H9 (cell line): ENCODE data around the gene SLIT1. TPM values are rescaled to one million over a fixed set of nuclear protein-coding genes. Genes with fewer than 3 reads are reported as not detected.

Experiments
- DNase-seq: peaks from one replicate; pipeline ENCODE4 v3.0.0-alpha.2; 2017
- H2AFZ ChIP-seq: one replicate; pipeline ENCODE4 v1.6.1; 2013; ENCODE audit warnings: mild to moderate bottlenecking, low read length, control low read depth, moderate library complexity
- H2AK5ac ChIP-seq: 2 replicates; pipeline ENCODE4 v1.6.1; 2013; ENCODE audit warnings: low read length, control low read depth, mixed read lengths; ENCODE audit not compliant: insufficient read length
- H2BK120ac ChIP-seq: one replicate; pipeline ENCODE4 v1.6.1; 2013; ENCODE audit warnings: low read depth, mild to moderate bottlenecking, low read length, control low read depth, inconsistent platforms; ENCODE audit not compliant: poor library complexity, severe bottlenecking
- H2BK12ac ChIP-seq: 2 replicates; pipeline ENCODE4 v1.6.1; 2013; ENCODE audit warnings: low read length, control low read depth, mixed read lengths, low read depth; ENCODE audit not compliant: insufficient read length
- H2BK15ac ChIP-seq: 2 replicates; pipeline ENCODE4 v1.6.1; 2013; ENCODE audit warnings: low read depth, low read length, control low read depth
- H2BK20ac ChIP-seq: one replicate; pipeline ENCODE4 v1.6.1; 2013; ENCODE audit warnings: low read depth, mild to moderate bottlenecking, low read length, control low read depth, inconsistent platforms; ENCODE audit not compliant: poor library complexity, severe bottlenecking
- H2BK5ac ChIP-seq: 2 replicates; pipeline ENCODE4 v1.6.1; 2013; ENCODE audit warnings: low read length, control low read depth, mixed read lengths; ENCODE audit not compliant: insufficient read length
- H3K14ac ChIP-seq: 2 replicates; pipeline ENCODE4 v1.6.1; 2013; ENCODE audit warnings: low read length, control low read depth; ENCODE audit not compliant: insufficient read depth
- H3K18ac ChIP-seq: 2 replicates; pipeline ENCODE4 v1.6.1; 2013; ENCODE audit warnings: low read depth, mild to moderate bottlenecking, mixed read lengths, low read length, control low read depth; ENCODE audit not compliant: insufficient read length
- H3K23ac ChIP-seq: 2 replicates; pipeline ENCODE4 v1.6.1; 2013; ENCODE audit warnings: low read length, control low read depth, mixed read lengths, low read depth; ENCODE audit not compliant: insufficient read length
- H3K23me2 ChIP-seq: 2 replicates; pipeline ENCODE4 v1.6.1; 2013; ENCODE audit warnings: low read depth, mild to moderate bottlenecking, mixed read lengths, low read length, control low read depth; ENCODE audit not compliant: insufficient read length, poor library complexity, severe bottlenecking
- H3K27ac ChIP-seq: 2 replicates; pipeline ENCODE4 v1.5.1; 2013; ENCODE audit warnings: low read length, control low read depth, mixed read lengths, low read depth; ENCODE audit not compliant: insufficient read length
- H3K27me3 ChIP-seq: 2 replicates; pipeline ENCODE4 v1.6.1; 2013; ENCODE audit warnings: low read length, control low read depth, inconsistent platforms; ENCODE audit not compliant: insufficient read depth
- H3K4ac ChIP-seq: 2 replicates; pipeline ENCODE4 v1.6.1; 2013; ENCODE audit warnings: low read depth, mild to moderate bottlenecking, control low read depth, inconsistent platforms, low read length, moderate library complexity
- H3K4me1 ChIP-seq: 2 replicates; pipeline ENCODE4 v1.6.1; 2013; ENCODE audit warnings: low read length, control low read depth, inconsistent platforms; ENCODE audit not compliant: insufficient read depth
- H3K4me2 ChIP-seq: 2 replicates; pipeline ENCODE4 v1.6.1; 2013; ENCODE audit warnings: low read length, control low read depth, mixed read lengths; ENCODE audit not compliant: insufficient read length, insufficient read depth
- H3K56ac ChIP-seq: 2 replicates; pipeline ENCODE4 v1.6.1; 2013; ENCODE audit warnings: low read depth, mild to moderate bottlenecking, mixed read lengths, low read length, control low read depth; ENCODE audit not compliant: insufficient read length
- H3K79me1 ChIP-seq: 2 replicates; pipeline ENCODE4 v1.6.1; 2013; ENCODE audit warnings: low read depth, mild to moderate bottlenecking, moderate library complexity, low read length, control low read depth, inconsistent platforms; ENCODE audit not compliant: insufficient read depth, poor library complexity, severe bottlenecking
- H3K79me2 ChIP-seq: 2 replicates; pipeline ENCODE4 v1.6.1; 2013; ENCODE audit warnings: low read length, control low read depth, inconsistent platforms; ENCODE audit not compliant: insufficient read depth
- H3K9ac ChIP-seq: 2 replicates; pipeline ENCODE4 v1.6.1; 2013; ENCODE audit warnings: low read length, control low read depth, mixed read lengths; ENCODE audit not compliant: insufficient read length; ENCODE audit errors: extremely low read depth
- H3K9me3 ChIP-seq: one replicate; pipeline ENCODE4 v1.6.1; 2013; ENCODE audit warnings: low read depth, low read length, inconsistent platforms; ENCODE audit not compliant: control insufficient read depth
- H3T11ph ChIP-seq: one replicate; pipeline ENCODE4 v1.6.1; 2013; ENCODE audit warnings: mild to moderate bottlenecking, low read length, control low read depth, inconsistent platforms
- H4K20me1 ChIP-seq: one replicate; pipeline ENCODE4 v1.6.1; 2013; ENCODE audit not compliant: control insufficient read depth, insufficient read length, insufficient read depth
- H4K5ac ChIP-seq: 2 replicates; pipeline ENCODE4 v1.6.1; 2013; ENCODE audit warnings: low read depth, mild to moderate bottlenecking, mixed read lengths, low read length, control low read depth; ENCODE audit not compliant: insufficient read length
- H4K8ac ChIP-seq: replicated peaks from 2 replicates; pipeline ENCODE4 v1.6.1; 2013; ENCODE audit warnings: low read length, control low read depth, mixed read lengths, low read depth; ENCODE audit not compliant: insufficient read length
- H4K91ac ChIP-seq: 2 replicates; pipeline ENCODE4 v1.6.1; 2013; ENCODE audit warnings: low read depth, mild to moderate bottlenecking, moderate library complexity, mixed read lengths, low read length, control low read depth; ENCODE audit not compliant: insufficient read length
- H3K27ac Mint-ChIP-seq, 3 experiments: 2 replicates in 2 of 3; 3 replicates in 1 of 3; pipeline ENCODE4 v1.8.0; 2020 to 2021; ENCODE audit warnings: mixed read lengths in 3 of 3, mild to moderate bottlenecking in 1 of 3, moderate library complexity in 1 of 3
- H3K27me3 Mint-ChIP-seq: 2 replicates; pipeline ENCODE4 v1.8.0; 2021; ENCODE audit warnings: low read depth, mild to moderate bottlenecking, moderate library complexity, mixed read lengths
- H3K36me3 Mint-ChIP-seq, 3 experiments: 2 replicates in 2 of 3; 3 replicates in 1 of 3; pipeline ENCODE4 v1.8.0; 2020 to 2021; ENCODE audit warnings: low read depth in 3 of 3, mixed read lengths in 3 of 3; ENCODE audit not compliant: insufficient read depth in 1 of 3
- H3K4me1 Mint-ChIP-seq, 2 experiments: 2 replicates each; pipeline ENCODE4 v1.8.0; 2020; ENCODE audit warnings: mixed read lengths in 2 of 2
- H3K4me3 Mint-ChIP-seq, 2 experiments: 2 replicates in 1 of 2; 3 replicates in 1 of 2; pipeline ENCODE4 v1.8.0; 2020 to 2021; ENCODE audit warnings: mild to moderate bottlenecking in 2 of 2, mixed read lengths in 2 of 2, moderate library complexity in 1 of 2
- H3K9me3 Mint-ChIP-seq, 2 experiments: 2 replicates in 1 of 2; 3 replicates in 1 of 2; pipeline ENCODE4 v1.8.0; 2020; ENCODE audit warnings: mild to moderate bottlenecking in 2 of 2, mixed read lengths in 2 of 2, moderate library complexity in 1 of 2
- WGBS: extraction: QIAGEN DNeasy Blood & Tissue Kit; methylation state at CpG from one replicate; pipeline ENCODE4 v1.1.7; 2013; ENCODE audit warnings: missing lambda C conversion rate, low lambda C conversion rate, mixed read lengths; ENCODE audit not compliant: insufficient read length; ENCODE audit errors: extremely low coverage; 5-methylcytosine and 5-hydroxymethylcytosine counted together
- total RNA-seq: library from RNA; stranded (reverse); gene quantifications from 2 replicates; pipeline ENCODE4 v1.2.1, GENCODE V29; 2021
- TF ChIP-seq, protein P1 (sequence below): fragments of 200-600 bp; sonication (generic); conservative IDR thresholded peaks from 3 replicates; pipeline ENCODE4 v1.8.0; 2021; ENCODE audit warnings: antibody characterized with exemption, mild to moderate bottlenecking

Gene SLIT1
- total RNA-seq, 1 experiment from 2014 or later: 0.57 TPM

DNA sequence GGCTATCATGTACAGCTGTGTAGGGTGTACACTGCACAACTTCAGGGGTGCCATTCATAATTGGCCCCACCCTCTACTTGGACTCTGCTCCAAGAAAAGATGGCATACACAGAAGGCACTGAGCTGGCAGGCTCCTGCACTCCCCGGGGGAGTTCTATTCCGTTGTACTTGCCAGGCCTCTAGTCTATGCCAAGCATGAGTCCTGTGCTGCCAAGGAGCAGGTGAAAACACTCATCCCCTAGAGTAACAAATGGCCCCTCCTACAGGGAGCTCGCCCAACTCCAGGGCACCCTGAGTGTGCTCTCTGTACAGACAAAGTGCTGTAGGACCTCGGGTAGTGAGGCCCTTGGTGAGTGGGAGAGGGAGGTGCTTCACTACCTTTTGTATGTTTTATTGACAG, 127.2 kb downstream of the SLIT1 start:
- Histone ChIP-seq H4K20me1 (peaks cover 2% of the 10 kb centered on the region), H3K9ac (no peak overlapping the region), H2BK5ac (no peak overlapping the region), H3T11ph (no peak overlapping the region), H4K5ac (no peak overlapping the region), H3K23me2 (no peaks in the 10 kb centered on the region), H3K9me3 (no peaks in the 10 kb centered on the region), H2AK5ac (no peak overlapping the region), H3K4me1 (no peaks in the 10 kb centered on the region), H3K79me1 (no peaks in the 10 kb centered on the region), H3K4ac (no peak overlapping the region), H3K18ac (no peak overlapping the region), H4K8ac (no peak overlapping the region), H3K27ac (no peak overlapping the region), H3K14ac (no peak overlapping the region), H2BK15ac (no peak overlapping the region), H3K79me2 (no peaks in the 10 kb centered on the region), H3K23ac (no peak overlapping the region), H2BK12ac (no peak overlapping the region), H3K56ac (no peak overlapping the region), H2BK20ac (no peak overlapping the region), H4K91ac (no peak overlapping the region), H3K4me2 (no peak overlapping the region), H3K27me3 (no peaks in the 10 kb centered on the region), H2BK120ac (no peak overlapping the region), H2AFZ (no peak overlapping the region)
- Mint-ChIP-seq H3K9me3 (peaks cover 0 to 3% of the 10 kb centered on the region in 2 experiments; a peak in 1 of 5 replicates), H3K27me3 (no peaks in the 10 kb centered on the region), H3K36me3 (no peaks in the 10 kb centered on the region; a peak in 1 of 7 replicates), H3K27ac (no peak overlapping the region), H3K4me3 (no peak overlapping the region), H3K4me1 (peaks cover 8 to 11% of the 10 kb centered on the region in 2 experiments; a peak in 2 of 4 replicates)
- no peak for DNase-seq
- no CpG with 5 or more reads among the region's 4 CpGs for WGBS
- TF ChIP-seq, protein P1, sequence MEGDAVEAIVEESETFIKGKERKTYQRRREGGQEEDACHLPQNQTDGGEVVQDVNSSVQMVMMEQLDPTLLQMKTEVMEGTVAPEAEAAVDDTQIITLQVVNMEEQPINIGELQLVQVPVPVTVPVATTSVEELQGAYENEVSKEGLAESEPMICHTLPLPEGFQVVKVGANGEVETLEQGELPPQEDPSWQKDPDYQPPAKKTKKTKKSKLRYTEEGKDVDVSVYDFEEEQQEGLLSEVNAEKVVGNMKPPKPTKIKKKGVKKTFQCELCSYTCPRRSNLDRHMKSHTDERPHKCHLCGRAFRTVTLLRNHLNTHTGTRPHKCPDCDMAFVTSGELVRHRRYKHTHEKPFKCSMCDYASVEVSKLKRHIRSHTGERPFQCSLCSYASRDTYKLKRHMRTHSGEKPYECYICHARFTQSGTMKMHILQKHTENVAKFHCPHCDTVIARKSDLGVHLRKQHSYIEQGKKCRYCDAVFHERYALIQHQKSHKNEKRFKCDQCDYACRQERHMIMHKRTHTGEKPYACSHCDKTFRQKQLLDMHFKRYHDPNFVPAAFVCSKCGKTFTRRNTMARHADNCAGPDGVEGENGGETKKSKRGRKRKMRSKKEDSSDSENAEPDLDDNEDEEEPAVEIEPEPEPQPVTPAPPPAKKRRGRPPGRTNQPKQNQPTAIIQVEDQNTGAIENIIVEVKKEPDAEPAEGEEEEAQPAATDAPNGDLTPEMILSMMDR: no peak
